ENCODE data around the gene NDUFA7. TPM values are rescaled to one million over a fixed set of nuclear protein-coding genes. Genes with fewer than 3 reads are reported as not detected.
A peak's percentile ranks its signal among the peaks of the same experiment; 100 is the strongest.
"Not testable (repeated sequence)": the region's sequence is repeated elsewhere in the genome, so short reads cannot be mapped to it uniquely, and the experiment has no call there.

The NDUFA7 gene
- total and polyA plus RNA-seq, 2 of the 13 experiments (the other 11 are each of a cell fraction or from before 2014, with no cell fraction given) = 64.5 to 71.5 TPM

- TF ChIP-seq ZNF574 (CRISPR knock-in tag; IDR thresholded peaks at IDR 0.05) (no peak), ZNF749 (CRISPR knock-in tag; IDR thresholded peaks at IDR 0.05; ENCODE audit: borderline replicate concordance) (no peak), IKZF4 (CRISPR knock-in tag; IDR thresholded peaks at IDR 0.05; ENCODE audit: borderline replicate concordance, low read depth, not compliant biosample characterization) (no peak)
Measured at GRCh38 chr19:8302357-8302691, 18.9 kb downstream of the NDUFA7 start (continued).

- H3K27ac ChIP-seq (ENCODE audit: extremely low read length, insufficient read depth, low read length); in situ Hi-C loops (cut with HindIII; ENCODE audit: extremely low pct_ligation_motif_present, low pct_unique_long_range_greater_than_20kb); BruUV-seq (replicated peaks); intact Hi-C loops (cut with micrococcal nuclease; ENCODE audit: unreplicated experiment); H3K4me3 ChIP-seq (replicated peaks in 1 of 3; ENCODE audit: insufficient read depth in 1 of 3, low read depth in 2 of 3, low read length in 3 of 3); H3K9me3 ChIP-seq (ENCODE audit: low read length); DNase-seq (ENCODE audit: low spot score); H3K4me1 ChIP-seq (ENCODE audit: insufficient read depth, low read length); H3K79me2 ChIP-seq (ENCODE audit: insufficient read depth, low read length); H2AFZ ChIP-seq (ENCODE audit: low read length); CTCF ChIA-PET (ENCODE audit: low intra/inter-chr PET ratio, low total read pairs); FAIRE-seq; H3K4me2 ChIP-seq (ENCODE audit: low read depth, low read length); H3K36me3 ChIP-seq (replicated peaks in 1 of 2; ENCODE audit: control insufficient read depth in 1 of 2, insufficient read depth in 2 of 2, low read length in 2 of 2); H3K9ac ChIP-seq (ENCODE audit: insufficient read depth, low read depth, low read length); H4K20me1 ChIP-seq (ENCODE audit: insufficient read depth, low read length); H3K27me3 ChIP-seq (ENCODE audit: control insufficient read depth in 1 of 2, insufficient read depth in 2 of 2, low read length in 2 of 2); POLR2A ChIA-PET: not testable (repeated sequence)
- no CpG with 5 or more reads among the region's 9 CpGs for WGBS (ENCODE audit: low lambda C conversion rate)
- ATAC-seq = peak; percentile 78
Measured at GRCh38 chr19:8291337-8291736, 29.8 kb downstream of the NDUFA7 start.

- H3K27ac ChIP-seq (ENCODE audit: extremely low read length, insufficient read depth, low read length); intact Hi-C loops (cut with micrococcal nuclease; ENCODE audit: unreplicated experiment); DNase-seq (ENCODE audit: low spot score); H4K20me1 ChIP-seq (ENCODE audit: insufficient read depth, low read length); H3K4me2 ChIP-seq (ENCODE audit: low read depth, low read length); H3K9me3 ChIP-seq (ENCODE audit: low read length); POLR2A ChIA-PET; H3K4me3 ChIP-seq (replicated peaks in 1 of 3; ENCODE audit: insufficient read depth in 1 of 3, low read depth in 2 of 3, low read length in 3 of 3); CTCF ChIA-PET (ENCODE audit: low intra/inter-chr PET ratio, low total read pairs); H3K36me3 ChIP-seq (replicated peaks in 1 of 2; ENCODE audit: control insufficient read depth in 1 of 2, insufficient read depth in 2 of 2, low read length in 2 of 2); in situ Hi-C loops (cut with HindIII; ENCODE audit: extremely low pct_ligation_motif_present, low pct_unique_long_range_greater_than_20kb); H3K79me2 ChIP-seq (ENCODE audit: insufficient read depth, low read length); BruUV-seq (replicated peaks); H3K9ac ChIP-seq (ENCODE audit: insufficient read depth, low read depth, low read length); H2AFZ ChIP-seq (ENCODE audit: low read length); H3K27me3 ChIP-seq (ENCODE audit: control insufficient read depth in 1 of 2, insufficient read depth in 2 of 2, low read length in 2 of 2); H3K4me1 ChIP-seq (ENCODE audit: insufficient read depth, low read length): not testable (repeated sequence)
- FAIRE-seq = peak; percentile 74
- peak; percentile 81 for ATAC-seq
- WGBS (ENCODE audit: low lambda C conversion rate) = no CpG with 5 or more reads among the region's 9 CpGs
Measured at GRCh38 chr19:8276508-8276907, 44.7 kb downstream of the NDUFA7 start.

Measured in HepG2 (cell line).